Activated T-cell treated with anti-CD3 and anti-CD28 coated beads, Interleukin-2, amount 50 U/mL, for 48 hours (primary cell): Measurements from ENCODE around the gene C20orf144.
A peak's percentile ranks its signal among the peaks of the same experiment; 100 is the strongest.
"Not testable (repeated sequence)": the region's sequence is repeated elsewhere in the genome, so short reads cannot be mapped to it uniquely, and the experiment has no call there.

Source experiments
- DNase-seq, 2 experiments: peaks; one replicate each; pipeline ENCODE4 v3.0.0-alpha.2; 2020

Gene C20orf144

GRCh38 chr20:33697129-33697528 is 35.0 kb downstream of the C20orf144 start:
- DNase-seq: no peak

DNA sequence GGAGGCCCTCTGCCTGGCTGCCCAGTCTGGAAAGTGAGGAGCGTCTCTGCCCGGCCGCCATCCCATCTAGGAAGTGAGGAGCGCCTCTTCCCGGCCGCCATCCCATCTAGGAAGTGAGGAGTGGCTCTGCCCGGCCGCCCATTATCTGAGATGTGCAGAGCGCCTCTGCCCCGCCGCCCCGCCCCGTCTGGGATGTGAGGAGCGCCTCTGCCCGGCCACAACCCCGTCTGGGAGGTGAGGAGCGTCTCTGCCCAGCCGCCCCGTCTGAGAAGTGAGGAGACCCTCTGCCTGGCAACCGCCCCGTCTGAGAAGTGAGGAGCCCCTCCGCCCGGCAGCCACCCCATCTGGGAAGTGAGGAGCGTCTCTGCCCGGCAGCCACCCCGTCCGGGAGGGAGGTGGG is 36.8 kb downstream of the C20orf144 start:
- DNase-seq: not testable (repeated sequence)

GRCh38 chr20:33700696-33701441 is 38.7 kb downstream of the C20orf144 start:
- not testable (repeated sequence) for DNase-seq

GRCh38 chr20:33701629-33702450 is 39.7 kb downstream of the C20orf144 start:
- no peak for DNase-seq

- DNase-seq: no peak
These were observed 40.7 kb downstream of the C20orf144 start for GRCh38 chr20:33702861-33703260.

DNA sequence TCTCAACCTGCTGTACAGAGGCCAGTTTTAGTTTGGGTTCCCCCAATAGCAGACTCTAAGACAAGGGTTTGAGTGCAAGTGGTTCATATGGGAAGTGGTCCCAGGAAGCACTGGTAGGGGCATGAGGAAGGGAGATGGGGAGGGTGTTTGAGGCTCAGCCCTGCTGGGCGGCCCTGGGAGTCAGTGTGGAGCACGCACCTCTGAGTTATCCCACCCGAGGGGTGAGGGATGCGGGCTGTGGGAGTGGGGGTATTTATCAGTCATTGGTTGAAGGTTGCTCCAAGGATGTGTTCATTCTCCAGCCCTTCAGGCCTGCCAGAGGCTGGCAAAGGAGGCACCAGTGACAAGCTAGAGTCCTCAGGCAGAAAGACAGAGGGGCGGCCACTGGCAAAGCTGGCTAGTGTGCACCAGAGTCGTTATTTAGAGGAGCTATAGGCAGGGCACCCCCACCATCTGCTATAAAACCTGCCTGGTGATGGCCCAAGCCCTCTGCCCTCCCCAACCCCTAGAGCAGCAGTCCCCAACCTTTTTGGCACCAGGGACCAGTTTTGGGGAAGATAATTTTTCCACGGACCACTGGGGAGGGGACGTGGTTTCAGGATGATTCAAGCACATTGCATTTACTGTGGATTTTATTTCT is 41.5 kb downstream of the C20orf144 start:
- DNase-seq: no peak

DNA sequence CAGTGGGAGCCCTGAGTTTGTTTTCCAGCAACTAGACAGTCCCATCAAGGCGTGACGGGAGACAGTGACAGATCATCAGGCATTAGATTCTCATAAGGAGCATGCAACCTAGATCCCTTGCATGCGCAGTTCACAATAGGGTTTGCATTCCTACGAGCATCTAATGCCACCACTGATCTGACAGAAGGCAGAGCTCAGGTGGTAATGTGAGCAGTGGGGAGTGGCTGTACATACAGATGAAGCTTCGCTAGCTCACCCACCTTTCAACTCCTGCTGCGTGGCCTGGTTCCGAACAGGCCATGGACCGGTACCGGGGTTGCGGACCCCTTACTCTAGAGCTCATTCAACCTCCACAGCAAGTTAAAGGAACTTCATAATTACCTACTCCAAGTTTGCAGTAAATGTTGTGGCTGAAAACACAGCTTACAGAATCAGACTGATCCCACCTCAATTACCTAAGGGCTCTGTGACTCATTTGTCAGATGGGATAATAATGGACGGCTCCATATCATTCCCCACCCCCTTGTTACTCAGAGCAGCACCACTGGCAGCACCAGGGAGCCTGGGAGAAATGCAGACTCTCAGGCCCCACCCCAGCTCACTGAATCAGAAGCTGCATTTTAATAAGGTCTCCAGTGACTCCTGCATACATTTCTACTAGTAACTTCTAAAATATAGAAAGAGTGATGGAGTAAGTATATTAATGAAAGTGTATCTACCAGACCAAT is 42.2 kb downstream of the C20orf144 start:
- no peak for DNase-seq

DNA sequence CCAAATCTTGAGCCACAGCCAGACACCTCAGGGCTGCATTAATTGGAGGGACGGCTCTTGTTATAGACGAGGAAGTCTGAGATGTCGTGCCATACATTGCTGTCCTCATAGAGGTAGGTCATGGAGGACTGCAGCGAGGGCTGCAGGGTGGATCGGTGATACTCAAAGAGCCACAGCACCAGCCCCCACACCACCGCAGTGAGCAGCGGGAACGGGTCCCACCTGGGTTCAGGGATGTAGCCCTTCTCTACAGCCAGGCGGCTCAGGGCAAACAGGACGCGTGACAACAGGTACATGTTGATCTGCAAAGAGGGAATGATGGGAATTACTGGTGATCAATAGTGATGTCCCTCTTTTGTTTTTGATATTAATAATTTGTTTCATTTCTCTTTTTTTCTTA is 45.5 kb downstream of the C20orf144 start:
- no peak for DNase-seq

- DNase-seq: peak in 1 of 2 experiments; percentile 24
These were observed 47.3 kb downstream of the C20orf144 start for GRCh38 chr20:33709398-33709797.

DNA sequence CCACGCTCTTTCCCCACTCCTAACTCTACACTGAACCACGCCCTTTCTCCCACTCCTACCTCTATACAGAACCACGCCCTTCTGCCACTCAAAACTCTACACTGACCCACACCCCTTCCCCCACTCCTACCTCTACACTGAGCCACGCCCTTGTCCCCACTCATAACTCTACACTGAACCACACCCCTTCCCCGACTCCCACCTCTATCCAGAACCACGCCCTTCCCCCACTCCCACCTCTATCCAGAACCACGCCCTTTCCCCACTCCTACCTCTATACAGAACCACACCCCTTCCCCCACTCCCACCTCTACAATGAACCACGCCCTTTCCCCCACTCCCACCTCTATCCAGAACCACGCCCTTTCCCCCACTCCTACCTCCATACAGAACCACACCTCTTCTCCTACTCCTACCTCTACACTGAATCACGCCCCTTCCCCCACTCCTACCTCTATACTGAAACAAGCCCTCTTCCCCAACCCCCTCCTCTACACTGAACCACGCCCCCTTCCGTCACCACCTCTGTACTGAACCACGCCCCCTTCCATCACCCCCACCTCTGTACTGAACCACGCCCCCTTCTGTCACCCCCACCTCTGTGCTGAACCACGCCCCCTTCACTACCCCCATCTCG is 47.9 kb downstream of the C20orf144 start:
- no peak for DNase-seq

DNA sequence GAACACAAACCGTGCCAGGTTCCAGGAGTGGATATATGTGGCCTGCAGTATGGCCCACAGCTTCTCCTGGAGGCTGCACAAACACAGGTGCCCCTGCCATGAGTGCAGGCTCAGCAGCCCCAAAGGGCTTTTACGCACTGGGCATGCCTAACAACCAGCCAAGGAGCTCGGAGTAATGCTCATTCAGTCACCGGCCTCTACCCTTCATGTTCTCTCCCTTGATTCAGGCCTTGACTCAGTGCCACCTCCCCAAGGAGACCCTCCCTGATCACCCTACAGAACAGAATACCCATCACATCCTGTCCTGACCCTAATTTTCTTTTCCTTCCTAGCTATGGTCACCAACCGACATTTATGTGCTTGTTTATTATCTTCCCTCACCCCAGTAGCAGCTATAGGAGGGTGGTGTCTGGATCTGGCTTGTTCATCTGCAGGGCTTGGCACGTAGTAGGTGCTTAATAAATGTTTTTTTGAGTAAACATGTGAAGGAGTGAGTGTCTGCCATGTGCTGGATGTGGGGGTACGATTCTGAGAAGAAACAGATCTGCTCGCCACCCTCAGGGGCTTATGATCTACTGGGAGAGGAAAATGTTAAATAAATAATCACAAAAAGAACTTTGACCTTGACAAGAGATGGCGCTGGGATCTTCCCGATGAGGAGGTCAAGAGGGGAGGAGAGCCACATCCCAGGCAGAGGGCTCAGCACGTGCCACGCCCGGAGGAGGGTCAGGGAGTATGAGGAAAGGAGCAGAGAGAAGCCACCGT is 48.7 kb downstream of the C20orf144 start:
- DNase-seq: no peak

DNA sequence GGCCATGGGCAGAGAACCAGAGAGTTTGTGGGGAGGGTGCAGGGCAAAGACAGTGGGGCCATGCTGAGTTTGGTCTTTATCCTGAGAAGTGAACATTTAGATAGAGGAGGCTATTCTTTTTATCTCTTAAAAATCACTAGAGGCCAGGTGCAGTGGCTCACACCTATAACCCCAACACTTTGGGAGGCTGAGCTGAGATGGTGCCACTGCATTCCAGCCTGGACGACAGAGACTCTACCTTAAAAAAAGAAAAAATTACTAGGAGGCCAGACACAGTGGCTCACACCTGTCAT is 49.3 kb downstream of the C20orf144 start:
- DNase-seq: no peak
